A673 (cell line): ENCODE results near the gene HCFC2.

Experiments used
- EZH2 ChIP-seq: fragments of 200-600 bp; sonication (generic); IDR thresholded peaks from 2 replicates; pipeline ENCODE4 v1.6.1; 2017; ENCODE audit warnings: borderline replicate concordance, low read depth, mild to moderate bottlenecking, mixed read lengths, antibody characterized with exemption, low read length; ENCODE audit not compliant: poor library complexity, severe bottlenecking
- TF ChIP-seq, protein P1 (sequence below): fragments of 300-800, 200-600 bp; sonication (generic); conservative IDR thresholded peaks from 2 replicates; pipeline ENCODE4 v1.5.1; 2017; ENCODE audit warnings: low read depth, mild to moderate bottlenecking, antibody characterized with exemption, low read length, moderate library complexity, mixed read lengths

DNA sequence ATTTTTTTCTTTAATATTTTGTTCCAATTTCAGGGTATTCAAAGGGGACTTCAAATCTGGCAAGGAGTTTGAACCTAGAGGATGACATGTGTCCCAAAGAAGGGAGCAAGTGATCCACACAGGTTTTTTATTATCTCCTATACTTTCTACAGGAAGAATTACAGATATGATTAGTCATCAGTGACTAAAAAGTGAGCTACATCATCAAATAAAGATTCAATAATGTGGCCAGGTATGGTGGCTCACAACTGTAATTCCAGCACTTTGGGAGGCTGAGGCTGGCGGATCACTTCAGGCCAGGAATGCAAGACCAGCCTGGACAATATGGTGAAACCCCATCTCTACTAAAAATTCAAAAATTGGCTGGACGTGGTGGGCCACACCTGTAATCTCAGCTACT lies 38.6 kb upstream of the HCFC2 start:
- TF ChIP-seq, protein P1, sequence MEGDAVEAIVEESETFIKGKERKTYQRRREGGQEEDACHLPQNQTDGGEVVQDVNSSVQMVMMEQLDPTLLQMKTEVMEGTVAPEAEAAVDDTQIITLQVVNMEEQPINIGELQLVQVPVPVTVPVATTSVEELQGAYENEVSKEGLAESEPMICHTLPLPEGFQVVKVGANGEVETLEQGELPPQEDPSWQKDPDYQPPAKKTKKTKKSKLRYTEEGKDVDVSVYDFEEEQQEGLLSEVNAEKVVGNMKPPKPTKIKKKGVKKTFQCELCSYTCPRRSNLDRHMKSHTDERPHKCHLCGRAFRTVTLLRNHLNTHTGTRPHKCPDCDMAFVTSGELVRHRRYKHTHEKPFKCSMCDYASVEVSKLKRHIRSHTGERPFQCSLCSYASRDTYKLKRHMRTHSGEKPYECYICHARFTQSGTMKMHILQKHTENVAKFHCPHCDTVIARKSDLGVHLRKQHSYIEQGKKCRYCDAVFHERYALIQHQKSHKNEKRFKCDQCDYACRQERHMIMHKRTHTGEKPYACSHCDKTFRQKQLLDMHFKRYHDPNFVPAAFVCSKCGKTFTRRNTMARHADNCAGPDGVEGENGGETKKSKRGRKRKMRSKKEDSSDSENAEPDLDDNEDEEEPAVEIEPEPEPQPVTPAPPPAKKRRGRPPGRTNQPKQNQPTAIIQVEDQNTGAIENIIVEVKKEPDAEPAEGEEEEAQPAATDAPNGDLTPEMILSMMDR: no peak
- TF ChIP-seq EZH2: no peak
